B cell (primary cell): ENCODE measurements around the gene EBP. TPM values are rescaled to one million over a fixed set of nuclear protein-coding genes. Genes with fewer than 3 reads are reported as not detected.

Experiments
- ATAC-seq: fragments of 200-7000 bp; cut with Tn5 transposase; one replicate; pipeline ENCODE4 v1.10.0; 2021; ENCODE audit warnings: low read depth, mild to moderate bottlenecking, moderate number of reproducible peaks, moderate library complexity
- CTCF ChIA-PET: fragments of 350-600 bp; sonication (Branson Sonifier 250); formaldehyde crosslinking; loops from one replicate; lab custom pipeline; 2021; ENCODE audit warnings: antibody characterized with exemption, inconsistent platforms; lab: Charles Lee
- POLR2A ChIA-PET: fragments of 350-600 bp; sonication (Branson Sonifier 250); formaldehyde crosslinking; loops from one replicate; lab custom pipeline; 2021; ENCODE audit warnings: antibody characterized with exemption; lab: Charles Lee
- DNase-seq: peaks from one replicate; pipeline ENCODE4 v3.0.0; 2013
- H2AFZ ChIP-seq: 2 replicates; pipeline ENCODE4 v1.6.1; 2012; ENCODE audit warnings: mild to moderate bottlenecking, low read depth, low read length; ENCODE audit not compliant: insufficient read depth, poor library complexity, severe bottlenecking
- H3K27ac ChIP-seq, 2 donors: 1 replicate in 1 of 2; 2 replicates in 1 of 2; pipeline ENCODE4 v1.5.1; 2012 to 2013; ENCODE audit warnings: low read length in 2 of 2, mild to moderate bottlenecking in 2 of 2, moderate library complexity in 1 of 2
- H3K27me3 ChIP-seq, 4 experiments: fragments of 200-600 bp in 1 of 4; sonication (generic) in 1 of 4; replicated peaks in 1 of 4; 1 replicate in 2 of 4; 2 replicates in 2 of 4; pipeline versions ENCODE4 v1.6.1 to v1.7.0; 2013 to 2016; ENCODE audit warnings: low read length in 3 of 4, mild to moderate bottlenecking in 2 of 4, mixed read lengths in 1 of 4, moderate library complexity in 1 of 4; ENCODE audit not compliant: insufficient read depth in 4 of 4, control insufficient read depth in 3 of 4; ENCODE audit errors: control extremely low read depth in 1 of 4
- H3K36me3 ChIP-seq, 2 experiments: replicated peaks in 1 of 2; 1 replicate in 1 of 2; 2 replicates in 1 of 2; pipeline versions ENCODE4 v1.6.1 to v1.7.1; 2013; ENCODE audit warnings: low read length in 1 of 2; ENCODE audit not compliant: insufficient read depth in 2 of 2, control insufficient read depth in 1 of 2; ENCODE audit errors: control extremely low read depth in 1 of 2, extremely low read depth in 1 of 2
- H3K4me1 ChIP-seq, 2 donors: fragments of 200-600 bp in 1 of 2; sonication (generic) in 1 of 2; 1 replicate in 1 of 2; 2 replicates in 1 of 2; pipeline versions ENCODE4 v1.5.1 to v1.6.1; 2013 to 2017; ENCODE audit warnings: low read length in 2 of 2; ENCODE audit not compliant: control insufficient read depth in 2 of 2, insufficient read depth in 2 of 2
- H3K4me2 ChIP-seq: replicated peaks from 2 replicates; pipeline ENCODE3; 2012; ENCODE audit warnings: mild to moderate bottlenecking, low read depth, low read length; ENCODE audit not compliant: poor library complexity, severe bottlenecking
- H3K4me3 ChIP-seq, 5 experiments: fragments of 200-600 bp in 1 of 5; sonication (generic) in 1 of 5; 1 replicate in 3 of 5; 2 replicates in 2 of 5; pipeline versions ENCODE4 v1.5.1 to v1.7.0; 2011 to 2016; ENCODE audit warnings: low read length in 4 of 5, mild to moderate bottlenecking in 4 of 5, low read depth in 2 of 5, control low read depth in 1 of 5, moderate library complexity in 1 of 5; ENCODE audit not compliant: insufficient read depth in 1 of 5; ENCODE audit errors: control extremely low read depth in 1 of 5, extremely low read depth in 1 of 5
- H3K79me2 ChIP-seq: fragments of 200-600 bp; sonication (generic); one replicate; pipeline ENCODE4 v1.6.0; 2016; ENCODE audit warnings: low read length; ENCODE audit not compliant: control insufficient read depth, insufficient read depth
- H3K9ac ChIP-seq: fragments of 200-600 bp; sonication (generic); 2 replicates; pipeline ENCODE4 v1.6.1; 2017; ENCODE audit warnings: mild to moderate bottlenecking, low read length, moderate library complexity
- H3K9me3 ChIP-seq, 3 donors: one replicate each; pipeline versions ENCODE4 v1.6.1 to v1.7.1; 2013; ENCODE audit warnings: low read length in 2 of 3; ENCODE audit not compliant: control insufficient read depth in 2 of 3, insufficient read depth in 1 of 3; ENCODE audit errors: control extremely low read depth in 1 of 3
- H4K20me1 ChIP-seq: 2 replicates; pipeline ENCODE4 v1.6.0; 2012; ENCODE audit warnings: mild to moderate bottlenecking, low read length; ENCODE audit not compliant: insufficient read depth, control insufficient read depth, poor library complexity, severe bottlenecking
- H3K27ac Mint-ChIP-seq: one replicate; pipeline ENCODE4 v1.8.0; 2021; ENCODE audit warnings: mixed read lengths
- H3K27me3 Mint-ChIP-seq: one replicate; pipeline ENCODE4 v1.8.0; 2021; ENCODE audit warnings: mixed read lengths
- H3K4me1 Mint-ChIP-seq: one replicate; pipeline ENCODE4 v1.8.0; 2021; ENCODE audit warnings: mixed read lengths
- H3K4me3 Mint-ChIP-seq: one replicate; pipeline ENCODE4 v1.8.0; 2021; ENCODE audit warnings: mixed read lengths
- H3K9me3 Mint-ChIP-seq: one replicate; pipeline ENCODE4 v1.8.0; 2022; ENCODE audit warnings: mixed read lengths; ENCODE audit not compliant: insufficient read depth
- EZH2 ChIP-seq: IDR thresholded peaks from 2 replicates; pipeline ENCODE4 v1.6.1; 2012; ENCODE audit warnings: borderline replicate concordance, low read depth, mild to moderate bottlenecking, moderate library complexity, low read length; ENCODE audit not compliant: insufficient read depth, poor library complexity, severe bottlenecking
- WGBS: methylation state at CpG from one replicate; pipeline ENCODE4 v1.1.5; 2013; ENCODE audit warnings: missing lambda C conversion rate; ENCODE audit not compliant: insufficient coverage; 5-methylcytosine and 5-hydroxymethylcytosine counted together
- intact Hi-C: fragments of 100-400 bp; cut with micrococcal nuclease; formaldehyde crosslinking; loops from one replicate; pipeline ENCODE4 v1.10.0; 2022
- polyA plus RNA-seq: library from polyadenylated mRNA; depleted of rRNA; stranded (reverse); fragments of >200 nt; gene quantifications from 2 replicates; pipeline ENCODE4 v1.2.3, GENCODE V29; 2012
- total RNA-seq, 2 donors: library from RNA; stranded (reverse); fragments of 120-200 nt in 1 of 2; gene quantifications; 1 replicate in 1 of 2; 2 replicates in 1 of 2; pipeline versions ENCODE4 v1.2.3 to v1.2.4, GENCODE V29; 2013 to 2022
- TF ChIP-seq, protein P1 (sequence below): fragments of 200-600 bp; IDR thresholded peaks from one replicate; pipeline ENCODE4 v1.8.0; 2022; ENCODE audit warnings: antibody characterized with exemption, mild to moderate bottlenecking

EBP gene
- total and polyA plus RNA-seq, 2 donors (not counting 1 experiment from before 2014, with no cell fraction given) = 27.9 to 60.8 TPM

DNA sequence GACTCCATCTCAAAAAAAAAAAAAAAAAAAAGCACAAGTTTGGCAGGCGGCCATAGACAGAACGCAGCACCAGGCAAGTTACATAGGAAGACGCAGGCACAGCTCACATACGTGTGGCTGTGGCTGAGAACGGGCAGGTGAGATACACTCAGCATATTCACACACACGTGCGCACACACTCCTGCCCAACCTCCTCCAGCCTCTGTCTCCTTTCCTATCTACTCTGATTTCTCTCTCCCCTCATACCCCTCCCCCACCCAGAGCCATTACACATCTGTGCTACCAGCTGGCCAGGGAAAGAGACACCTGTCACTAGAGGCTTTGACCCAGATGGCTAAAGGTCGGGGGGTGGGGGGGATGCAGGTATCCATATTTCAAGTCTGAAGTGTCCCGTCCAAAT, 49.4 kb upstream of the EBP start:
- Histone ChIP-seq H2AFZ (no peak overlapping the region), H3K4me3 (no peak overlapping the region), H3K27ac (no peak overlapping the region), H3K9me3 (no peaks in the 10 kb centered on the region), H4K20me1 (no peaks in the 10 kb centered on the region), H3K36me3 (no peaks in the 10 kb centered on the region), H3K4me2 (no peak overlapping the region), H3K9ac (no peak overlapping the region), H3K27me3 (no peaks in the 10 kb centered on the region), H3K4me1 (peaks cover 7 to 26% of the 10 kb centered on the region in 2 donors), H3K79me2 (peaks cover 13% of the 10 kb centered on the region)
- no peak for DNase-seq
- Mint-ChIP-seq H3K9me3 (no peaks in the 10 kb centered on the region), H3K27me3 (no peaks in the 10 kb centered on the region), H3K4me1 (peaks cover 34% of the 10 kb centered on the region), H3K27ac (no peak overlapping the region), H3K4me3 (no peak overlapping the region)
- no peak for ATAC-seq
- TF ChIP-seq, protein P1, sequence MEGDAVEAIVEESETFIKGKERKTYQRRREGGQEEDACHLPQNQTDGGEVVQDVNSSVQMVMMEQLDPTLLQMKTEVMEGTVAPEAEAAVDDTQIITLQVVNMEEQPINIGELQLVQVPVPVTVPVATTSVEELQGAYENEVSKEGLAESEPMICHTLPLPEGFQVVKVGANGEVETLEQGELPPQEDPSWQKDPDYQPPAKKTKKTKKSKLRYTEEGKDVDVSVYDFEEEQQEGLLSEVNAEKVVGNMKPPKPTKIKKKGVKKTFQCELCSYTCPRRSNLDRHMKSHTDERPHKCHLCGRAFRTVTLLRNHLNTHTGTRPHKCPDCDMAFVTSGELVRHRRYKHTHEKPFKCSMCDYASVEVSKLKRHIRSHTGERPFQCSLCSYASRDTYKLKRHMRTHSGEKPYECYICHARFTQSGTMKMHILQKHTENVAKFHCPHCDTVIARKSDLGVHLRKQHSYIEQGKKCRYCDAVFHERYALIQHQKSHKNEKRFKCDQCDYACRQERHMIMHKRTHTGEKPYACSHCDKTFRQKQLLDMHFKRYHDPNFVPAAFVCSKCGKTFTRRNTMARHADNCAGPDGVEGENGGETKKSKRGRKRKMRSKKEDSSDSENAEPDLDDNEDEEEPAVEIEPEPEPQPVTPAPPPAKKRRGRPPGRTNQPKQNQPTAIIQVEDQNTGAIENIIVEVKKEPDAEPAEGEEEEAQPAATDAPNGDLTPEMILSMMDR = no peak
- no peak for TF ChIP-seq EZH2
- intact Hi-C loops = no loop called here
- 97% methylated on average over 5 of the region's 9 CpGs for WGBS
- ChIA-PET POLR2A (interaction anchor here (1.1 kb wide), 1 partner anchor 479 kb away, joined by 3 read pairs; no protein-coding TSS in a partner anchor), CTCF (interaction anchor here (0.7 kb wide), 1 partner anchor 640 kb away, joined by 3 read pairs; no protein-coding TSS in a partner anchor)

DNA sequence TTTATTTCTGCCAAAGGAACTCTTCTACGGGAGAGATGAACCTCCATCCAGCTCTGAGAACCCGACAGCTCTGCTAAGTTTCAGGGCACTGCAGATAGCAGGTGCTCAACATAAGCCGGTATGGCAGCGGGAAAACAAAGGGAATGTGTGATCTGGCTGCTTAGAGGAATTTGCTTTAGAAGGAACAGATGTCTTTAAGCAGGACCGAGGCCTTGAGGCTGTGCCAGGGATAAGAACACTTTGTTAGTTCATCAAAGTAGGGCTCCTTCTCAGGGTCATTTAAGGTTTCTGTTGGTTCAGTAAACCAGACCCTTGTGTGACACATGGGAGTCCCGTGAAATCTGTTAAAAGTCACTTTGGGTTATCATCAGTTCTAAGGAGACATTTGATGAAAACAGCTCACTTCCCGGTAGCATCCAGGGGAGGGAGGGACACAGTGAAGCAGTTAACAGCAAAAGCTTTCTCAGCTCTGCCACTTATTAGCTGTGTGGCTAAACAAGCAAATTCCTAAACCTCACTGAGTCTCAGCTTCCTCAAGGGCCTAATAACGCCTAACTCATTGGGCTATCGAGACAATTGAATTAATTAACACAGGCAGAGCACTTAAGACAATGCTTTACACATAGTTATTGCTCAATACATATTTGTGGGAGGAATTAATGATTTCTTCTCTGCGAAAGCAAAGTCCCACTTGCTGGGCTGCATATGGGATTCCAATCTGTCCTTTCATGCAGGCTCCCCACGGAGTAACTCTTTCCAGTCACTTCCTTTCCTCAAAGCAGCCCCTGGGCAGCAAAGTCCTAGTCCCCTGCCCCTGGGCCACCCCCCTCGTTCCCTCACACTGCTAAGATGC, 48.5 kb upstream of the EBP start:
- no peaks in the 10 kb centered on the region for H3K27me3 Mint-ChIP-seq
- Histone ChIP-seq H3K27me3 (no peaks in the 10 kb centered on the region), H3K36me3 (no peaks in the 10 kb centered on the region), H2AFZ (no peak overlapping the region), H3K4me3 (no peak overlapping the region), H3K4me2 (no peak overlapping the region), H3K27ac (no peak overlapping the region), H3K9ac (no peak overlapping the region), H4K20me1 (no peaks in the 10 kb centered on the region), H3K79me2 (peaks cover 13% of the 10 kb centered on the region), H3K9me3 (no peaks in the 10 kb centered on the region), H3K4me1 (peaks cover 4 to 25% of the 10 kb centered on the region in 2 donors)
- H3K27ac Mint-ChIP-seq = no peak overlapping the region
- ChIA-PET POLR2A (interaction anchor here (1.1 kb wide), 1 partner anchor 478 kb away, joined by 3 read pairs; no protein-coding TSS in a partner anchor), CTCF (interaction anchor here (0.7 kb wide), 1 partner anchor 641 kb away, joined by 3 read pairs; no protein-coding TSS in a partner anchor)
- intact Hi-C loops = no loop called here
- no peak for DNase-seq
- no peaks in the 10 kb centered on the region for H3K9me3 Mint-ChIP-seq
- no peak overlapping the region for H3K4me3 Mint-ChIP-seq
- H3K4me1 Mint-ChIP-seq = peaks cover 34% of the 10 kb centered on the region
- no peak for ATAC-seq
- TF ChIP-seq, protein P1 = no peak
- TF ChIP-seq EZH2 = no peak
- no CpG with 5 or more reads among the region's 12 CpGs for WGBS
